BE2C (cell line): ENCODE measurements around the gene ZFY.

Experiments used
- DNase-seq: peaks from one replicate; pipeline ENCODE4 v3.0.0-alpha.2; 2020
- H3K27me3 ChIP-seq: fragments of 250-450 bp; sonication (Bioruptor Pico); 2 replicates; pipeline ENCODE4 v1.5.1; 2020; ENCODE audit warnings: mild to moderate bottlenecking
- H3K36me3 ChIP-seq: fragments of 250-450 bp; sonication (Bioruptor Pico); 2 replicates; pipeline ENCODE4 v1.5.1; 2020; ENCODE audit warnings: mild to moderate bottlenecking
- H3K4me1 ChIP-seq: fragments of 250-450 bp; sonication (Bioruptor Pico); 2 replicates; pipeline ENCODE4 v1.5.1; 2020
- H3K4me3 ChIP-seq: 2 replicates; pipeline ENCODE4 v1.5.1; 2011; ENCODE audit warnings: low read depth, low read length
- H3K9me3 ChIP-seq: fragments of 250-450 bp; sonication (Bioruptor Pico); 2 replicates; pipeline ENCODE4 v1.5.1; 2020
- TF ChIP-seq, protein P1 (sequence below): IDR thresholded peaks from 2 replicates; pipeline ENCODE4 v1.5.1; 2012; ENCODE audit warnings: mild to moderate bottlenecking, low read depth, low read length

Gene ZFY

DNA sequence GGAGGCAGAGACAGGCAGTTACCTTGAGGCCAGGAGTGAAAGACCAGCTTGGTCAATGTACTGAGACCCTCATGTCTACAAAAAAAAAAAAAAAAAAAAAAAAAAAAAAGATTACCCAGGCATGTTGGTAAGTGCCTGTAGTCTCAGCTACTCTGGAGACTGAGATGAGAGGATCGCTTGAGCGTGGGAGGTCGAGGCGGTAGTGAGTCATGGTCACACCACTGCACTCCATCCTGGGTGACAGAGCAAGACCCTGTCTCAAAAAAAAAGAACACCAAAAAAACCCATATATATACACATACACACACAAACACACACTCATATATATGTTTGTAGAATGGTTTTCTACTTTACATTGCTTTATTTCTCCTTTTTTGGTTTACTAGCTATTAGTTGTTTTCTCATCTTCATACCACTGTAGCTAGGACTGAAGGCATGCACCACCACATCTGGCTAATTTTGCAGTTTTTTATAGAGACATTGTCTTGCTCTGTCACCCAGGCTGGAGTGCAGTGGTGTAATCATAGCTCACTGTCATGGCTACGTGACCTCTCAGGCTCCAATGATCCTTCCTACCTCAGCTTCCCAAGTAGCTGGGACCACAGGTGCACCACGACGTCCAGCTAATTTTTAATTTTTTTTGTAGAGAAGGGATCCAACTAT is 14.5 kb downstream of the ZFY start:
- no peak for DNase-seq
- Histone ChIP-seq H3K9me3 (no peaks in the 10 kb centered on the region), H3K36me3 (no peaks in the 10 kb centered on the region), H3K4me1 (no peaks in the 10 kb centered on the region), H3K27me3 (no peaks in the 10 kb centered on the region), H3K4me3 (no peak overlapping the region)
- TF ChIP-seq, protein P1, sequence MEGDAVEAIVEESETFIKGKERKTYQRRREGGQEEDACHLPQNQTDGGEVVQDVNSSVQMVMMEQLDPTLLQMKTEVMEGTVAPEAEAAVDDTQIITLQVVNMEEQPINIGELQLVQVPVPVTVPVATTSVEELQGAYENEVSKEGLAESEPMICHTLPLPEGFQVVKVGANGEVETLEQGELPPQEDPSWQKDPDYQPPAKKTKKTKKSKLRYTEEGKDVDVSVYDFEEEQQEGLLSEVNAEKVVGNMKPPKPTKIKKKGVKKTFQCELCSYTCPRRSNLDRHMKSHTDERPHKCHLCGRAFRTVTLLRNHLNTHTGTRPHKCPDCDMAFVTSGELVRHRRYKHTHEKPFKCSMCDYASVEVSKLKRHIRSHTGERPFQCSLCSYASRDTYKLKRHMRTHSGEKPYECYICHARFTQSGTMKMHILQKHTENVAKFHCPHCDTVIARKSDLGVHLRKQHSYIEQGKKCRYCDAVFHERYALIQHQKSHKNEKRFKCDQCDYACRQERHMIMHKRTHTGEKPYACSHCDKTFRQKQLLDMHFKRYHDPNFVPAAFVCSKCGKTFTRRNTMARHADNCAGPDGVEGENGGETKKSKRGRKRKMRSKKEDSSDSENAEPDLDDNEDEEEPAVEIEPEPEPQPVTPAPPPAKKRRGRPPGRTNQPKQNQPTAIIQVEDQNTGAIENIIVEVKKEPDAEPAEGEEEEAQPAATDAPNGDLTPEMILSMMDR: no peak

DNA sequence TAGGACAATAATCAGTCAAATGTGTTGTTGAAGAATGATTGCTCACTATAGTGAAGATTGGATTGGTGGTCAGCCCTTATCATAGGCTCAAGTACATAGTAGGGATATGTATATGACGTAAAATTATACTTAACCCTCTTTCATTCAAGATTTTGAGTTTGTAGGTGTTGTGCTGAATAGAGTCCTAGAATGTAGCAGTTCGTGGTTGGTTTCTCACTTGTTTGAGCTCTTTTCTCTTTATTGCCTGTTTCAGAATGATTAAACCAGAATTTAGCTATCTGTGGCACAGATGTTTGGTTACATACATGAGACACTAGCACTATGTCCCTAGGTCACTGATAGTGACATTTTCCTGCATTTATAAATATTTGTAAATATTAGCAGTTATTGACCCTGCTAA is 15.5 kb downstream of the ZFY start:
- no peak overlapping the region for H3K4me3 ChIP-seq
- H3K9me3 ChIP-seq: no peaks in the 10 kb centered on the region
- no peaks in the 10 kb centered on the region for H3K27me3 ChIP-seq
- no peaks in the 10 kb centered on the region for H3K36me3 ChIP-seq
- no peaks in the 10 kb centered on the region for H3K4me1 ChIP-seq
- TF ChIP-seq, protein P1: no peak
- DNase-seq: no peak

DNA sequence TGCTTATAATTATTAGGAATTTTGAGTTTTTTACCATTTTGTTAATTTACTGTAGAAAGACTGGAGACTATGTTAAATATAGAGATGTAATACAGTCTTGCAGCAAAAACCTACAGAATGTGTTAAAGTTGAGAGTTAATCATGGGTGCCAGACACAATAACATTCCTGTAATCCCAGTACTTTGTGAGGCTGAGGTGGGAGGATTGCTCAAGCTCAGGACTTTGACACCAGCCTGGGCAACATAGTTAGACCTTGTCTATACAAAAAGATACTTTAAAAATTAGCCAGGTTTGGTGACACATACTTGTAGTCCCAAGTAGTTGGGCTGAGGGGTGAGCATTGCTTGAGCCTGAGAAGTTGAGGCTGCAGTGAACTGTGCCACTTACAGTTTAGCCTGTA is 17.7 kb downstream of the ZFY start:
- H3K4me3 ChIP-seq: no peak overlapping the region
- H3K36me3 ChIP-seq: no peaks in the 10 kb centered on the region
- H3K27me3 ChIP-seq: no peaks in the 10 kb centered on the region
- H3K9me3 ChIP-seq: no peaks in the 10 kb centered on the region
- no peak for DNase-seq
- TF ChIP-seq, protein P1: no peak
- H3K4me1 ChIP-seq: no peaks in the 10 kb centered on the region

DNA sequence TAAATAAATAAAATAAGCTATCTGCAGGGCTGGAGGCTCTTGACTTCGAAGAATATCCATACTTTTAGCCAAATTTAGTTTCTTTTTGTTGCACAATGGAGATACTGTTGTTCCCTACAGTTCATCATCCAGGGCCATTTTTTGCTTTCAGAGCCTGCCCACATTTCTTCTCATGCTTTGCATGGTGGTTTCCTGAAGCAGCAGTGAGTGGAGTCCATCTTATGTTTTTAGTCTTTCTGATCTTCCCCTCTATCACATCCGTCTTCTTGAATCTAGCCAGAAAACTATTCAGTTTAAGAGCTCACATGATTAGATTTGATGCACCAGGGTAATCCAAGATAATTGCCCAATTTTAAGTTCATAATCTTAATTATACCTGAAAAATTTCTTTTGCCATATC is 19.6 kb downstream of the ZFY start:
- no peak for DNase-seq
- H3K36me3 ChIP-seq: no peaks in the 10 kb centered on the region
- no peaks in the 10 kb centered on the region for H3K9me3 ChIP-seq
- H3K4me1 ChIP-seq: no peaks in the 10 kb centered on the region
- H3K4me3 ChIP-seq: no peak overlapping the region
- no peaks in the 10 kb centered on the region for H3K27me3 ChIP-seq
- TF ChIP-seq, protein P1: no peak

DNA sequence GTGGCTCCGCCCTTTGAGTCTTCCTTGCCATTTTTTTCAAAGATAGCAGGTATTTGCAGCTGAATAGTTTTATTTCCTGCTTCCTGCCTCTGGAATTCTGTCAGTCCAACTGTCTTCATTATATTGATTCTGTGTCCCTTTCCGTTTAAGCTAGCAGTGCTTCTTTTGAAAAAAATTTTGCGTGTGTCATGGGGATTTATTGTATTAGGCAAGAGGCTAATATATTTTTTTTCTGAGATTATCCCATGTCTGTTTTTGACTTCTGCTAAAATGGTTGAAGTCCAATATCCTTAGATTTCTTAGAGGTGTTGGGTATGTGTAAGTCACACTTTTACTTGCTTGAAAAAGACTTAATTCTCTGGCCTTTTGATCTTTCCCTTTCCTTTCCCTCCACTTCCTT is 20.4 kb downstream of the ZFY start:
- no peak for DNase-seq
- Histone ChIP-seq H3K4me3 (no peak overlapping the region), H3K9me3 (no peaks in the 10 kb centered on the region), H3K4me1 (no peaks in the 10 kb centered on the region), H3K27me3 (no peaks in the 10 kb centered on the region), H3K36me3 (no peaks in the 10 kb centered on the region)
- TF ChIP-seq, protein P1: no peak

DNA sequence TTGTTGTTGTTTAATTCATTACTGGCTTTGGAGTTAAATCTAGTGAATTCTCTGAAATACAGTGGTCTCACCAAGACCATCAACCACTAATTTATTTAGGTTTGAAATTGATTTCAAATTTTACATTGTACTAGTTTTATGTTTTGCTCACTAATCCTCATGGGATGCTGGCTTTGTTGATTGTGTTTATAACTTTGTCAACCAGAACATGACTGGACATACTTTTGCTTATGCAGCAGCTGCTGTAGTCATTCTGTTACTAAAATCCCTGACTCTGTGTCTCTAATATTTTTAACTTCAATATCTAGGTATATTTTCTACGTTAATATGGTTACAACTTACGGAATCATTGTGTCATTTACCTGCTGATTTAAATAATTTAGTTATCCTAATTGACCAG is 26.9 kb downstream of the ZFY start:
- DNase-seq: no peak
- H3K9me3 ChIP-seq: no peaks in the 10 kb centered on the region
- H3K36me3 ChIP-seq: no peaks in the 10 kb centered on the region
- no peaks in the 10 kb centered on the region for H3K27me3 ChIP-seq
- H3K4me3 ChIP-seq: no peak overlapping the region
- no peaks in the 10 kb centered on the region for H3K4me1 ChIP-seq
- TF ChIP-seq, protein P1: no peak
